ENCODE results near the gene ACBD4.

Gene ACBD4

GRCh38 chr17:45107293-45108010 is 28.0 kb upstream of the ACBD4 start:
- no peak overlapping the region for H3K4me3 ChIP-seq (ENCODE audit: control insufficient read depth, low read depth, low read length)
- no peak for TF ChIP-seq CTCF (IDR thresholded peaks at IDR 0.05; ENCODE audit: control insufficient read depth, insufficient read depth, low read depth, low read length, missing control alignments)
- no peak for DNase-seq (ENCODE audit: low read depth)

- H3K4me3 ChIP-seq (ENCODE audit: control insufficient read depth, low read depth, low read length): no peak overlapping the region
- no peak for TF ChIP-seq CTCF (IDR thresholded peaks at IDR 0.05; ENCODE audit: control insufficient read depth, insufficient read depth, low read depth, low read length, missing control alignments)
- DNase-seq (ENCODE audit: low read depth): no peak
These were observed 27.4 kb upstream of the ACBD4 start for GRCh38 chr17:45108051-45108450.

GRCh38 chr17:45108595-45109521 is 26.6 kb upstream of the ACBD4 start:
- H3K4me3 ChIP-seq (ENCODE audit: control insufficient read depth, low read depth, low read length): no peak overlapping the region
- TF ChIP-seq CTCF (IDR thresholded peaks at IDR 0.05; ENCODE audit: control insufficient read depth, insufficient read depth, low read depth, low read length, missing control alignments): no peak
- no peak for DNase-seq (ENCODE audit: low read depth)

- TF ChIP-seq CTCF (IDR thresholded peaks at IDR 0.05; ENCODE audit: control insufficient read depth, insufficient read depth, low read depth, low read length, missing control alignments): peak; percentile 3
- no peak for DNase-seq (ENCODE audit: low read depth)
- no peak overlapping the region for H3K4me3 ChIP-seq (ENCODE audit: control insufficient read depth, low read depth, low read length)
These were observed 24.5 kb upstream of the ACBD4 start for GRCh38 chr17:45110676-45111611.

GRCh38 chr17:45111850-45112249 is 23.6 kb upstream of the ACBD4 start:
- TF ChIP-seq CTCF (IDR thresholded peaks at IDR 0.05; ENCODE audit: control insufficient read depth, insufficient read depth, low read depth, low read length, missing control alignments): no peak
- DNase-seq (ENCODE audit: low read depth): no peak
- H3K4me3 ChIP-seq (ENCODE audit: control insufficient read depth, low read depth, low read length): no peak overlapping the region
